MM.1S (cell line): ENCODE results near the gene LNPEP.

Source experiments
- CTCF ChIP-seq: fragments of 300-600 bp; sonication (generic); IDR thresholded peaks from 2 replicates; pipeline ENCODE4 v1.5.1; 2016; ENCODE audit warnings: antibody characterized with exemption, low read length, mixed read lengths
- EZH2phosphoT487 ChIP-seq: fragments of 300-600 bp; sonication (generic); IDR thresholded peaks from 2 replicates; pipeline ENCODE4 v1.6.1; 2018; ENCODE audit warnings: antibody characterized with exemption, low read length

- no peak for TF ChIP-seq CTCF
- no peak for TF ChIP-seq EZH2phosphoT487
Observed at GRCh38 chr5:97002983-97003382, 67.1 kb downstream of the LNPEP start.
